H1 (cell line): ENCODE measurements around the gene ARF3. TPM values are rescaled to one million over a fixed set of nuclear protein-coding genes. Genes with fewer than 3 reads are reported as not detected.

Source experiments
- CHD2 ChIP-seq: IDR thresholded peaks from 2 replicates; pipeline ENCODE4 v1.6.1; 2012; ENCODE audit warnings: low read length, improper control_type of control experiment
- HDAC6 ChIP-seq: IDR thresholded peaks from one replicate; pipeline ENCODE4 v1.7.1; 2012; ENCODE audit warnings: low read depth, mild to moderate bottlenecking, inconsistent platforms, low read length, moderate library complexity
- NRF1 ChIP-seq: IDR thresholded peaks from 2 replicates; pipeline ENCODE4 v1.6.1; 2011; ENCODE audit warnings: mild to moderate bottlenecking, low read depth, low read length, improper control_type of control experiment
- RFX5 ChIP-seq: IDR thresholded peaks from 2 replicates; pipeline ENCODE4 v1.6.1; 2011; ENCODE audit warnings: low read depth, low read length, improper control_type of control experiment, borderline replicate concordance
- polyA plus RNA-seq, 7 experiments: library from polyadenylated mRNA; depleted of rRNA in 3 of 7; stranded (reverse) in 5 of 7; unstranded in 2 of 7; fragments of >200 nt in 5 of 7; fragments of 200-250 nt in 2 of 7; gene quantifications; 1 replicate in 5 of 7; 2 replicates in 1 of 7; 4 replicates in 1 of 7; pipeline versions ENCODE4 v1.2.1 to v1.2.3, GENCODE V29; 2011 to 2013; ENCODE audit warnings: missing spikeins in 2 of 7, mixed read lengths in 2 of 7
- total RNA-seq: library from RNA; stranded (reverse); fragmentation: NEBNext Ultra II Directional; extraction: Animal tissue kit (Norgen Biotek cat#: 25700); gene quantifications from 2 replicates; pipeline ENCODE4 v1.2.1, GENCODE V29; 2021
- TF ChIP-seq, protein P1 (sequence below): IDR thresholded peaks from 2 replicates; pipeline ENCODE4 v1.6.1; 2012; ENCODE audit warnings: inconsistent platforms

ARF3 gene
- total and polyA plus RNA-seq, 2 of the 8 experiments (the other 6 are each of a cell fraction or from before 2014, with no cell fraction given), result 231 to 250 TPM

DNA sequence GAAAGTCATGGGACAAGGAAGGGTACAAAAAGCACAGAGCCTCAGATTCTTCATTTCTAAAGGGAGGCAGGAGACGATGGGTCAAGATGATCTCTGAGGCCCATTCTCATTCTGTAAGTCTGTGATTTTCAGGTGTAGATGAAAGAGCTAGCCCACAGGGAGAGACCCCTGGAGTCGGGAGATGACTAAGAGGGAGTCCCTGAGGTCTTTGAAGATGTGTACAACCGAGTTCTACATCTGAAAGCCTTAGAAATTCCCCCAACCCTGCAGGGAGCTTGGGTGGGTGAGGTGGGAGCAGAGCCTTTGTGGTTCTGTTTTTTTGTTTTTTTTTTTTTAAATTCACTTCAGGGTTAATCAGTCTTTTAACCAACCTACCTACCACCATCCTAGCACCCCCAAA is 11.2 kb upstream of the ARF3 start (continued):
- TF ChIP-seq, protein P1, sequence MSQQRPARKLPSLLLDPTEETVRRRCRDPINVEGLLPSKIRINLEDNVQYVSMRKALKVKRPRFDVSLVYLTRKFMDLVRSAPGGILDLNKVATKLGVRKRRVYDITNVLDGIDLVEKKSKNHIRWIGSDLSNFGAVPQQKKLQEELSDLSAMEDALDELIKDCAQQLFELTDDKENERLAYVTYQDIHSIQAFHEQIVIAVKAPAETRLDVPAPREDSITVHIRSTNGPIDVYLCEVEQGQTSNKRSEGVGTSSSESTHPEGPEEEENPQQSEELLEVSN, result no peak
- TF ChIP-seq RFX5, result no peak
- no peak for TF ChIP-seq CHD2
- TF ChIP-seq NRF1, result no peak
- TF ChIP-seq HDAC6, result no peak
